ENCODE data around the gene NKAPL.
"Not testable (repeated sequence)": the region's sequence is repeated elsewhere in the genome, so short reads cannot be mapped to it uniquely, and the experiment has no call there.

Gene NKAPL

GRCh38 chr6:28303570-28303969, 44.5 kb downstream of the NKAPL start:
- DNase-seq, result peak in 1 of 2 donors; percentile 42

- not testable (repeated sequence) for DNase-seq
Observed at GRCh38 chr6:28306363-28306762, 47.3 kb downstream of the NKAPL start.
